HEK293 (cell line): ENCODE data around the gene PHF13.

Source experiments
- GLIS1 ChIP-seq: fragments of 450-650 bp; formaldehyde crosslinking; IDR thresholded peaks from 2 replicates; pipeline ENCODE4 v1.5.1; 2016; ENCODE audit warnings: missing biosample characterization, missing genetic modification characterization
- GLIS2 ChIP-seq: fragments of 450-650 bp; formaldehyde crosslinking; IDR thresholded peaks from 2 replicates; pipeline ENCODE4 v1.5.1; 2016; ENCODE audit warnings: missing biosample characterization, missing genetic modification characterization
- MEIS1 ChIP-seq: sonication (generic); formaldehyde crosslinking; IDR thresholded peaks from 2 replicates; pipeline ENCODE4 v1.8.1; 2022; ENCODE audit warnings: missing genetic modification reagents, mild to moderate bottlenecking, borderline replicate concordance
- REST ChIP-seq: fragments of 450-650 bp; formaldehyde crosslinking; IDR thresholded peaks from 2 replicates; pipeline ENCODE4 v1.5.1; 2016; ENCODE audit warnings: missing biosample characterization, missing genetic modification characterization
- SALL2 ChIP-seq: fragments of 450-650 bp; formaldehyde crosslinking; IDR thresholded peaks from 2 replicates; pipeline ENCODE4 v1.5.0; 2017; ENCODE audit warnings: missing biosample characterization, mild to moderate bottlenecking, missing genetic modification characterization, borderline replicate concordance
- ZBTB11 ChIP-seq: fragments of 450-650 bp; formaldehyde crosslinking; conservative IDR thresholded peaks from 2 replicates; pipeline ENCODE4 v1.5.1; 2016; ENCODE audit warnings: low read depth, missing biosample characterization, missing genetic modification characterization
- ZNF26 ChIP-seq: fragments of 450-650 bp; formaldehyde crosslinking; IDR thresholded peaks from 2 replicates; pipeline ENCODE4 v1.5.1; 2016; ENCODE audit warnings: missing biosample characterization, missing genetic modification characterization
- ZNF280C ChIP-seq: fragments of 450-650 bp; formaldehyde crosslinking; IDR thresholded peaks from 2 replicates; pipeline ENCODE4 v1.5.1; 2016; ENCODE audit warnings: missing biosample characterization, missing genetic modification characterization
- ZNF341 ChIP-seq: fragments of 450-650 bp; formaldehyde crosslinking; IDR thresholded peaks from 2 replicates; pipeline ENCODE4; 2016; ENCODE audit warnings: low read depth, missing biosample characterization, missing genetic modification characterization
- ZNF350 ChIP-seq: fragments of 450-650 bp; formaldehyde crosslinking; IDR thresholded peaks from 2 replicates; pipeline ENCODE4 v1.5.0; 2017; ENCODE audit warnings: missing biosample characterization, mild to moderate bottlenecking, missing genetic modification characterization
- ZNF362 ChIP-seq: fragments of 450-650 bp; formaldehyde crosslinking; IDR thresholded peaks from 2 replicates; pipeline ENCODE4 v1.5.1; 2016; ENCODE audit warnings: missing biosample characterization, missing genetic modification characterization
- ZNF518A ChIP-seq: fragments of 450-650 bp; formaldehyde crosslinking; conservative IDR thresholded peaks from 2 replicates; pipeline ENCODE4 v1.5.1; 2016; ENCODE audit warnings: low read depth, missing biosample characterization, missing genetic modification characterization
- ZNF521 ChIP-seq: fragments of 450-650 bp; formaldehyde crosslinking; IDR thresholded peaks from 2 replicates; pipeline ENCODE4 v1.5.1; 2017; ENCODE audit warnings: missing biosample characterization, mild to moderate bottlenecking, missing genetic modification characterization
- ZNF544 ChIP-seq: fragments of 450-650 bp; formaldehyde crosslinking; IDR thresholded peaks from 2 replicates; pipeline ENCODE4 v1.5.0; 2017; ENCODE audit warnings: missing biosample characterization, missing genetic modification characterization
- ZNF549 ChIP-seq: fragments of 450-650 bp; IDR thresholded peaks from 2 replicates; pipeline ENCODE4 v1.5.1; 2018; ENCODE audit warnings: missing biosample characterization, missing genetic modification characterization, mild to moderate bottlenecking, inconsistent platforms, moderate library complexity
- ZNF555 ChIP-seq: fragments of 450-650 bp; formaldehyde crosslinking; conservative IDR thresholded peaks from 2 replicates; pipeline ENCODE4 v1.5.1; 2017; ENCODE audit warnings: missing biosample characterization, mild to moderate bottlenecking, missing genetic modification characterization, inconsistent platforms
- ZNF629 ChIP-seq: fragments of 450-650 bp; formaldehyde crosslinking; IDR thresholded peaks from 2 replicates; pipeline ENCODE4 v1.5.1; 2017; ENCODE audit warnings: missing biosample characterization, missing genetic modification characterization
- ZNF707 ChIP-seq: fragments of 450-650 bp; formaldehyde crosslinking; IDR thresholded peaks from 2 replicates; pipeline ENCODE4 v1.5.1; 2016; ENCODE audit warnings: missing biosample characterization, missing genetic modification characterization
- ZSCAN4 ChIP-seq: fragments of 450-650 bp; formaldehyde crosslinking; IDR thresholded peaks from 2 replicates; pipeline ENCODE4 v1.5.1; 2017; ENCODE audit warnings: missing biosample characterization, missing genetic modification characterization

The PHF13 gene

GRCh38 chr1:6581561-6582305, 31.8 kb upstream of the PHF13 start (continued):
- TF ChIP-seq ZBTB11 = no peak
- no peak for TF ChIP-seq ZNF362
- no peak for TF ChIP-seq GLIS2 (tag by site-specific recombination)
- TF ChIP-seq GLIS1 = no peak
- no peak for TF ChIP-seq ZNF350 (tag by site-specific recombination)
- peak; percentile 92 for TF ChIP-seq ZNF341
- TF ChIP-seq ZNF629 (tag by site-specific recombination) = peak; percentile 65
- no peak for TF ChIP-seq ZNF544 (tag by site-specific recombination)
- no peak for TF ChIP-seq ZNF549
- no peak for TF ChIP-seq REST (tag by site-specific recombination)
- TF ChIP-seq ZNF26 (tag by site-specific recombination) = no peak
- no peak for TF ChIP-seq SALL2
- no peak for TF ChIP-seq ZNF521 (tag by site-specific recombination)
- no peak for TF ChIP-seq ZNF707 (tag by site-specific recombination)
- TF ChIP-seq ZNF280C (tag by site-specific recombination) = no peak
- TF ChIP-seq ZNF518A (tag by site-specific recombination) = no peak
- TF ChIP-seq MEIS1 (CRISPR knock-in tag) = no peak
- TF ChIP-seq ZNF555 = no peak
- no peak for TF ChIP-seq ZSCAN4 (tag by site-specific recombination)
